Measurements from ENCODE around the gene ATP6V0B. TPM values are rescaled to one million over a fixed set of nuclear protein-coding genes. Genes with fewer than 3 reads are reported as not detected.

The ATP6V0B gene
- total and polyA plus RNA-seq, 2 of the 8 experiments (the other 6 are each of a cell fraction or from before 2014, with no cell fraction given) = 105 to 308 TPM

DNA sequence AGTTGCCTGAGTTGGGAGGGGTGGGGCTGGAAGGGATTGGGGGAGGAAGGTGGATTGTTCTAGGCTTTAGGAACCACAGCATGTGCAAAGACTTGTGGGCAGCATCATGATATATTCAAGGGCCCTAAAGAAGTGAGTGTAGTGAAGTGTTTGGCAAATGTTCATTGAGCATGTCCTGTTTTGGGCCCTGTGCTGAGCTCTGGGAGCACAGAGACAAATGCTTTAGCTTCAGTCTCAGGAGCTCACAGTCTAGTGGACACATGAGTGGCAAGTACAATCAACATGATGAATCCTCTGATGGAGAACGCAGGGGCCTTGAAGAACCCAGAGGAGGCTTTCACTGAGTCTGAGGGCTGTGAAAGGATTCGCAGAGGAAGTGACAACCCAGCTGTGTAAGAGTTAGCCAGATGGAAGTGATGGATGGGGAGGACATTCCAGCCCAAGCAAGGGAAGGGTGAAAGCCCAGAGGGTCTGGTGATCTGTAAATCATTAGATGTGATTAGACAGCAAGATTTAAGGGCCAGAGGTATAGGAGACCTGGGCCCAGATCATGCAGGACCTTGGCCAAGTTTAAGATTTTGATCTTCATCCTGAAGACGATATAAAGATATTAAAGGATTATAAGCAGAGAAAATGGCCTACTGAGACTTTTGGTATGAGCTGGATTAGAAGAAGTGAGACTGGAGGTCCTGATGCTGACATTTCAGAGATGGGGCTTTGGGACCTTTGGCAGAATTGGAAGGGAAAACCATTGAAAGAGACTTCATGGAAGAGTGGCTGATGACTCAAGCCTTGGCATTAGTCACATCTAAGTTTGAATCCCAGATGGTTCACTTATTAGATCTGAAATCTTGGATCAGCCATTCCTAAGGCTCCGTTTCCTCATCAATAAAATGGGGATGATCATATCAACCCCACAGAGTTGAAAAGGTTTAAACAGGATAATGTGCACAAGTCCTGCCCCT, 23.5 kb upstream of the ATP6V0B start:
- Histone ChIP-seq H3K79me1 (ENCODE audit: low read depth, low read length) (peaks cover 6% of the 10 kb centered on the region), H2BK12ac (ENCODE audit: low read depth, low read length) (no peak overlapping the region), H3K56ac (replicated peaks; ENCODE audit: insufficient read length, low read depth, low read length) (no peak overlapping the region), H3K4me2 (ENCODE audit: insufficient read depth in 1 of 2, low read depth in 2 of 2, low read length in 2 of 2) (no peak overlapping the region), H3K79me2 (ENCODE audit: control insufficient read depth in 1 of 2, insufficient read depth in 2 of 2, low read length in 2 of 2) (0 out of 4 replicates have a peak, but pooled peaks cover 0 to 4% of the 10 kb centered on the region in 2 experiments), H3K23ac (ENCODE audit: insufficient read length) (no peak overlapping the region), H2BK120ac (replicated peaks; ENCODE audit: low read depth, low read length) (no peak overlapping the region), H3K27ac (ENCODE audit: low read depth, low read length) (no peak overlapping the region), H2BK15ac (ENCODE audit: low read length) (no peak overlapping the region), H3K27me3 (replicated peaks in 1 of 4; ENCODE audit: control insufficient read depth in 3 of 4, extremely low read depth in 1 of 4, insufficient read depth in 3 of 4, low read length in 3 of 4) (no peaks in the 10 kb centered on the region), H3K36me3 (ENCODE audit: control insufficient read depth in 2 of 4, insufficient read depth in 4 of 4, low read length in 3 of 4) (no peaks in the 10 kb centered on the region; a peak in 1 of 8 replicates), H3K4ac (replicated peaks; ENCODE audit: insufficient read length, low read depth, low read length) (no peak overlapping the region), H3K9me3 (ENCODE audit: insufficient read depth in 2 of 2, low read depth in 1 of 2, low read length in 1 of 2) (no peaks in the 10 kb centered on the region), H4K91ac (replicated peaks; ENCODE audit: insufficient read length, low read length) (no peak overlapping the region), H4K5ac (ENCODE audit: insufficient read length, low read depth, low read length) (no peak overlapping the region), H3K4me3 (ENCODE audit: extremely low read depth in 1 of 4, insufficient read depth in 2 of 4, low read depth in 3 of 4, low read length in 4 of 4) (no peak overlapping the region), H3K9ac (replicated peaks in 1 of 4; ENCODE audit: extremely low read depth in 1 of 4, low read depth in 3 of 4, low read length in 3 of 4) (no peak overlapping the region; a peak in 1 of 7 replicates), H3K14ac (ENCODE audit: insufficient read length) (no peak overlapping the region), H2AK5ac (ENCODE audit: low read depth, low read length) (no peak overlapping the region), H2AFZ (ENCODE audit: low read length) (no peak overlapping the region), H2BK20ac (ENCODE audit: low read length) (no peak overlapping the region), H3K18ac (ENCODE audit: extremely low read depth, low read length) (no peak overlapping the region), H4K20me1 (replicated peaks in 1 of 2; ENCODE audit: control insufficient read depth in 1 of 2, insufficient read depth in 2 of 2, low read length in 2 of 2) (peaks cover 0 to 8% of the 10 kb centered on the region in 2 experiments), H3K4me1 (replicated peaks in 1 of 4; ENCODE audit: control insufficient read depth in 3 of 4, insufficient read depth in 4 of 4, low read length in 3 of 4) (peaks cover 3 to 10% (median 6%) of the 10 kb centered on the region in 4 experiments; a peak in 6 of 7 replicates), H4K8ac (ENCODE audit: extremely low read depth, insufficient read depth, low read length) (no peak overlapping the region), H3K23me2 (ENCODE audit: low read depth, low read length) (peaks cover 3% of the 10 kb centered on the region; the same call in 1 of the 2 replicates), H2BK5ac (ENCODE audit: low read depth, low read length) (no peak overlapping the region)
- ChIA-PET CTCF (ENCODE audit: partially characterized antibody) (interaction anchor here (0.6 to 10.8 kb wide), 8 partner anchors 17 to 185 kb away, joined by 3 to 151 read pairs (median 6); partner anchors contain the start of gene ARTN), POLR2A (ENCODE audit: partially characterized antibody) (interaction anchor here (0.8 to 6.8 kb wide), 4 partner anchors 11 to 188 kb away, joined by 3 to 29 read pairs (median 5); partner anchors contain the start of gene DPH2)
- DNase-seq (ENCODE audit: low read depth in 1 of 2, low spot score in 2 of 2) (no peak), FAIRE-seq (no peak)
- 84% methylated on average over 4 of the region's 4 CpGs; no CpG with 5 or more reads in 1 of the 2 experiments for WGBS, 2 experiments (ENCODE audit: extremely low coverage in 1 of 2, insufficient coverage in 1 of 2, insufficient read length in 1 of 2, insufficient replicate concordance in 2 of 2, low coverage in 1 of 2, low lambda C conversion rate in 2 of 2, missing lambda C conversion rate in 1 of 2)
- no peak for TF ChIP-seq KDM1A (IDR thresholded peaks at IDR 0.05; ENCODE audit: borderline replicate concordance, low read length)
- TF ChIP-seq MAFK (IDR thresholded peaks at IDR 0.05; ENCODE audit: low read depth, low read length) = no peak
- TF ChIP-seq USF2 (IDR thresholded peaks at IDR 0.05; ENCODE audit: low read length) = no peak
- TF ChIP-seq POLR2A (IDR thresholded peaks at IDR 0.05; ENCODE audit: control extremely low read depth in 1 of 2, low read depth in 2 of 2, low read length in 2 of 2) = no peak
- TF ChIP-seq SIN3A (conservative IDR thresholded peaks at IDR 0.05 in 1 of 2, IDR thresholded peaks at IDR 0.05 in 1 of 2; ENCODE audit: low read depth in 1 of 2, low read length in 2 of 2) = no peak
- TF ChIP-seq HDAC6 (IDR thresholded peaks at IDR 0.05; ENCODE audit: low read depth, low read length) = no peak
- no peak for TF ChIP-seq EZH2 (IDR thresholded peaks at IDR 0.05; ENCODE audit: low read depth, low read length, severe bottlenecking)
- no peak for TF ChIP-seq RFX5 (IDR thresholded peaks at IDR 0.05; ENCODE audit: borderline replicate concordance, low read depth, low read length)
- no peak for TF ChIP-seq GABPA (IDR thresholded peaks at IDR 0.05; ENCODE audit: borderline replicate concordance, insufficient read depth, low read length)
- TF ChIP-seq SP2 (IDR thresholded peaks at IDR 0.05; ENCODE audit: low read length) = no peak
